Measurements from ENCODE around the gene RAB4A. TPM values are rescaled to one million over a fixed set of nuclear protein-coding genes. Genes with fewer than 3 reads are reported as not detected.

The RAB4A gene
- total RNA-seq, 3 donors from 2014 or later (not counting 1 experiment from before 2014, with no cell fraction given) = 31.2 to 47.1 (median 31.6) TPM

DNA sequence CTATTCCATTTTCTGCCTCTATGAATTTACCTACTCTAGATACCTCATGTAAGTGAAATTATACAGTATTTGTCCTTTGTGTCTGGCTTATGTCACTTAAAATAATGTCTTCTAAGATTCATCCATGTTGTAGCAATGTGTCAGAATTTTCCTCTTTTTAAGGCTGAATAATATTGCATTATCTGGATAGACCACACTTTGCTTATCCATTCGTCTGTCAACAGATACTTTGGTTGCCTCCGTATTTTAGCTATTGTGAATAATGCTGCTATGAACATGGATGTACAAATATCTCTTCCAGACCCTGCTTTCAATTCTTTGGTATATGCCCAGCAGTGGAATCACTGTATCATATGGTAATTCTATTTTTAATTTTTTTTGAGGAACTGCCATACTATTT is 82.1 kb downstream of the RAB4A start:
- Mint-ChIP-seq H3K27me3 (ENCODE audit: low read depth in 2 of 2) (peaks cover 28 to 73% of the 10 kb centered on the region in 2 donors), H3K4me1 (no peaks in the 10 kb centered on the region), H3K4me3 (no peak overlapping the region), H3K27ac (no peak overlapping the region), H3K36me3 (peaks cover 5% of the 10 kb centered on the region), H3K9me3 (peaks cover 0 to 2% of the 10 kb centered on the region in 2 donors)
- H3K27me3 ChIP-seq (ENCODE audit: control insufficient read depth, insufficient read depth, low read length) = peaks cover 8% of the 10 kb centered on the region
- H3K36me3 ChIP-seq (ENCODE audit: control insufficient read depth, insufficient read depth, low read length) = no peaks in the 10 kb centered on the region
- no peaks in the 10 kb centered on the region for H3K9me3 ChIP-seq (ENCODE audit: control insufficient read depth, insufficient read depth, low read length)
- no peaks in the 10 kb centered on the region for H3K4me1 ChIP-seq (ENCODE audit: control insufficient read depth, insufficient read depth, low read length)
- TF ChIP-seq, protein P1, sequence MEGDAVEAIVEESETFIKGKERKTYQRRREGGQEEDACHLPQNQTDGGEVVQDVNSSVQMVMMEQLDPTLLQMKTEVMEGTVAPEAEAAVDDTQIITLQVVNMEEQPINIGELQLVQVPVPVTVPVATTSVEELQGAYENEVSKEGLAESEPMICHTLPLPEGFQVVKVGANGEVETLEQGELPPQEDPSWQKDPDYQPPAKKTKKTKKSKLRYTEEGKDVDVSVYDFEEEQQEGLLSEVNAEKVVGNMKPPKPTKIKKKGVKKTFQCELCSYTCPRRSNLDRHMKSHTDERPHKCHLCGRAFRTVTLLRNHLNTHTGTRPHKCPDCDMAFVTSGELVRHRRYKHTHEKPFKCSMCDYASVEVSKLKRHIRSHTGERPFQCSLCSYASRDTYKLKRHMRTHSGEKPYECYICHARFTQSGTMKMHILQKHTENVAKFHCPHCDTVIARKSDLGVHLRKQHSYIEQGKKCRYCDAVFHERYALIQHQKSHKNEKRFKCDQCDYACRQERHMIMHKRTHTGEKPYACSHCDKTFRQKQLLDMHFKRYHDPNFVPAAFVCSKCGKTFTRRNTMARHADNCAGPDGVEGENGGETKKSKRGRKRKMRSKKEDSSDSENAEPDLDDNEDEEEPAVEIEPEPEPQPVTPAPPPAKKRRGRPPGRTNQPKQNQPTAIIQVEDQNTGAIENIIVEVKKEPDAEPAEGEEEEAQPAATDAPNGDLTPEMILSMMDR (IDR thresholded peaks at IDR 0.05) = no peak
- no peak overlapping the region for H3K27ac ChIP-seq (ENCODE audit: low read length)
- no peak for ATAC-seq
- intact Hi-C loops (cut with micrococcal nuclease) = no loop called here
- no peak for DNase-seq
- 91% methylated on average over 2 of the region's 2 CpGs for WGBS (ENCODE audit: insufficient coverage)
- H3K4me3 ChIP-seq (ENCODE audit: low read length) = no peak overlapping the region

DNA sequence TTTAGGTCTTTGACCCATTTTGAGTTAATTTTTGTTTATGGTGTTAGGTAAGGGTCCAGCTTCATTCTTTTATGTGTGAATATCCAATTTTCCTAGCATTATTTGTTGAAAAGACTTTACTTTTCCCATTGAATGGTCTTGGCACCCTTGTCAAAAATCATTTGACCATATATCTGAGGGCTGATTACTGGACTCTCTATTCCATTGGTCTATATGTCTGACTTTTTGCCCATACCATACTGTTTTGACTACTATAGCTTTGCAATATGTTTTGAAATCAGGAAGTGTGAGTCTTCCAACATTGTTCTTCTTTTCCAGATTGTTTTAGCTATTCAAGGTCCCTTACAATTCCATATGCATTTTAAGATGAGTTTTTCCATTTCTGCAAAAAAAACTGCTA is 83.3 kb downstream of the RAB4A start:
- TF ChIP-seq, protein P1 (IDR thresholded peaks at IDR 0.05) = no peak
- no peaks in the 10 kb centered on the region for H3K4me1 ChIP-seq (ENCODE audit: control insufficient read depth, insufficient read depth, low read length)
- intact Hi-C loops (cut with micrococcal nuclease) = no loop called here
- Mint-ChIP-seq H3K27ac (no peak overlapping the region), H3K4me3 (no peak overlapping the region), H3K27me3 (ENCODE audit: low read depth in 2 of 2) (peaks cover 32 to 79% of the 10 kb centered on the region in 2 donors), H3K4me1 (no peaks in the 10 kb centered on the region), H3K36me3 (peaks cover 5% of the 10 kb centered on the region), H3K9me3 (peaks cover 0 to 2% of the 10 kb centered on the region in 2 donors)
- no peak for ATAC-seq
- no peaks in the 10 kb centered on the region for H3K36me3 ChIP-seq (ENCODE audit: control insufficient read depth, insufficient read depth, low read length)
- DNase-seq = no peak
- no peaks in the 10 kb centered on the region for H3K9me3 ChIP-seq (ENCODE audit: control insufficient read depth, insufficient read depth, low read length)
- peaks cover 8% of the 10 kb centered on the region for H3K27me3 ChIP-seq (ENCODE audit: control insufficient read depth, insufficient read depth, low read length)
- no peak overlapping the region for H3K27ac ChIP-seq (ENCODE audit: low read length)
- no peak overlapping the region for H3K4me3 ChIP-seq (ENCODE audit: low read length)

Other genes starting within 250 kb of the RAB4A start
- 10 to 100 TPM in 2 of 3 donors, 1 to 10 TPM in 1; 6.8 to 14.0 (median 10.2) TPM for gene CCSAP, start 71.9 kb downstream of the RAB4A start, total RNA-seq
- under 1 TPM in 2 of 3 donors, not detected in 1; 0.25 to 0.40 TPM for gene ACTA1, start 163.0 kb downstream of the RAB4A start, total RNA-seq
- gene NUP133, start 237.2 kb downstream of the RAB4A start, total RNA-seq = 10 to 100 TPM; 34.5 to 40.1 (median 38.4) TPM